HG03097 (cell line): ENCODE results near the gene FAM162A.

ENCODE experiments used
- ATAC-seq: cut with Tn5 transposase; IDR thresholded peaks from one replicate; pipeline ENCODE4 v1.9.1; 2021; ENCODE audit not compliant: unreplicated experiment, low FRiP score

The FAM162A gene

GRCh38 chr3:122382888-122383666, 905 bp upstream of the FAM162A start, which contains the start of gene MIX23:
TSS of gene MIX23 (minus strand) at chr3:122383231. CDS start at chr3:122383224, 7 bp downstream.
- ATAC-seq, result peak; percentile 30

DNA sequence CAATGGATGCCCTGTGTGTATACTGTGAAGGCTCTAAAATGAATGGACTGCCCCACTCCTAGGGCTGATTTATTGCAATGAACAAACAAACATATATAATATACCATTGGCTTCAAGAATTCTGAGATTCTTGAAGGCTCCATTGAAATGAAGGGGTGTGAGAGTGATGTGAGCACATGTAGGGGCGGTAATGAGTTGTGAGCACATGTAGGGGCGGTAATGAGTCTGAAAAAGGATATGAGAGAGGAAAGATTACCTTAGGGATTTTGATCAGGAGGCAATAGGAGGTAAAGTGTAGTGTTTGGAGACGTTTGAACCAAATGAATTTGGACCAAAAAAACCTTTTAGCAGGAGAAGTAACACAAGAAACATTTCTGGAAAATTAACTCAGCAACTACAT, 3.7 kb downstream of the FAM162A start:
- no peak for ATAC-seq

DNA sequence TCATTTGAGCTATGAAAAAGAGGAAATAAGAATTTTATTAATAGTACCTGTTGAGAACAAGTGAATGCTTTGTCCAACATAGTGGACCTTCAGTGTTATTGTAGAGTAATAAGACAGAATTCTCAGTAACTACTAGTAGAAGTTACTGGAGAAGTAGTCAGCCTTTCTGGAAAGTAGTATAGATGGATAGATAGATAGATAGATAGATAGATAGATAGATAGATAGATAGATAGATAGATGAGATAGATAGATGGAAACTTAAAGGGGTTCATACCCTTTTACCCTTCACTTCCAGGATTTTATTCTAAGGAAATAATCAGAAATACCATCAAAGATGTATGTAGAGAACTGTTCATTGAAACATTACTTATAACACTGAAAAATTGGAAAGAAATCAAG, 5.2 kb downstream of the FAM162A start:
- no peak for ATAC-seq

- ATAC-seq, result no peak
These were observed 5.9 kb downstream of the FAM162A start for GRCh38 chr3:122389892-122390291.

DNA sequence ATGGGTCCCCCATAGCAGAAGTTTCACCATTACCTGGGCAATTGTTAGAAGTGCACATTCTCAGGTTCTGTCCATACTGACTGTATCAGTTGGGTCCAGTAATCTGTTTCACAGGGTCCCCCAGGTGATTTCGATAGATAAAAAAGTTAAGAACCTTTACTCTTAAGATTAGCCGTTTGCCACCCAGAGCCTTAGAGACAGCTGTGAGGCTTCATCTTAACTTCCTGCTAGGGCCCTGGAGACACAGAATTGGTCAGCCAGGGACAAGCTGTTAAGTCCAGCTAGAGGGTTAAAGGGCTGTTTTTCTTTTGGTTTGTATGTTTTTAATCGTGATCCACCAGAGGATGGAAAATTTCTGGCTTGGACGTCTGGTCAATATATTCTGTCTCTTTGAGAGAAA, 6.7 kb downstream of the FAM162A start:
- no peak for ATAC-seq

- ATAC-seq, result no peak
These were observed 7.9 kb downstream of the FAM162A start for GRCh38 chr3:122391681-122392446.

DNA sequence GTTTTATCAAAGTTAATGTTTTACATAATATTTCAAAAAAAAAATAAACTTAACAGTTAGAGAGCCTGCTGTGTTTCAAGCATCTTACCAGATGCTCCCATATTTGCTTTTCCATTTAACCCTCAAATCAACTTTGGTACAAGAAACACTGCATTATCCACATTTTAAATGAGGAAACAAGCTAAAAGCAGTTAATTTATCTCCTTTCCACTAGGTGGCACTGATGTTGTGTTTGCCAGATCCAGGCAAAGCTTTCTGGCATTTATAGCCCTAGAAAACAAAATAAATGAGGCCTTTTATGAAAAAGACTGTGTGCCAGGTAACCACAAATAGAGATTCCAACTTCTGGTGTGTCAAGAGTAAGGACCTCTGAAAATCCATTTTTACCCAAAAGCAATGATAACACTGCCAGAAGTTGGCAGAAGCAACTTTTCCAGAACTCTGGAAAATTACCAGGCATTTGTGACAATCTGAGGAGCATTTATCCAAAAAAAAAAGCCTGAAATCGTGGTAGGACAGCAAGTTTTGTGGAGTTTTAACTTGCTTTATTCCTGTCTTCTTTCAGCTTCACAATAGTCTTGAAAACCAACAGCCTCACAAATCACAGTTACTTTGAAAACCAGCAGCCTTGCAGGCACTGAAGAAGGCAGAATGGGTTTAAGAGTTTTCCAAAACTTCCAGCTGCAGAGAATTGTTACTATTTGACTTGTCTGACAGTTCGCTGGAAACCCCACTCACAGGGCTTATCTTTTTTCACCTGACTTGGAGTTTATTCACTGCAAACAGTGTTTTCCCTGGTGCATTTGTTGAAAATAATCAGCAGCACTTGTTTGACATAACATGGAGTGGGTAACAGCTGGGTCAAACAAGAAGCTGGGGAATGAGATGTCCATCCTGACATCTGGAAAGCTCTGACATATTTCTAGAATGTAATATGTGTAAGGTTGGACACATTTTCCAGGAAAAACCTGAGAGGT, 9.2 kb downstream of the FAM162A start:
- ATAC-seq, result no peak

DNA sequence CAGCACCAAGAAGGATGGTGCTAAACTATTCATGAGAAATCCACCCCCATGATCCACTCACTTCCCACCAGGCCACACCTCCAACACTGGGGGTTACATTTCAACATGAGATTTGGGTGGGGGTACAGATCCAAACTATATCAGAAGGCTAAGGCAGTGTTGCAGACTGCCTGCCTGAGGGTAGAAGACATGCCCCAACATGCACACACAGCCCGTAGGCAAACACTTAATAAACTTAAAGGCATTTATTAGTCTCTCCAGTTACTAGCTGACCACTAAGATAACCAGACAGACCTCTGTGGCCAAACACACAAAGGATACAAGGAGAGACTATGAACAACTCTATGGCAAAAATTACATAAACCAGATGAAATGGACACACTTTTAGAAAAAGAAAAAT, 10.2 kb downstream of the FAM162A start:
- ATAC-seq, result no peak

DNA sequence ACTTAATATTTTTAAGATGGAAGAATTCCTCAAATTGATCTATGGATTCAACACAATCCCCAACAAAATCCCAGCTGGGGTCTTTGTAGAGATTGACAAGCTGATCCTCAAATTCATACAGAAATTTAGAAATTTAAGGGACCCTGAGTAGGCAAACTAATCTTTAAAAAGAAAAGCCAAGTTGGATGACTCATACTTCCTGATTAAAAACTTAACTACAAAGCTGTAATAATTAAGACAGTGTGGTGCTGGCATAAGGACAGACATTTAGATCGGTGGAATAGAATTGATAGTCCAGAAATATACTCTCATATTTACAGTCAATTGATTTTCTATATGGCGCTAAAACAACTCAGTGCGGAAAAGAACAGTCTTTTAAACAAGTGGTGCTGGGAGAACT, 11.6 kb downstream of the FAM162A start:
- no peak for ATAC-seq

DNA sequence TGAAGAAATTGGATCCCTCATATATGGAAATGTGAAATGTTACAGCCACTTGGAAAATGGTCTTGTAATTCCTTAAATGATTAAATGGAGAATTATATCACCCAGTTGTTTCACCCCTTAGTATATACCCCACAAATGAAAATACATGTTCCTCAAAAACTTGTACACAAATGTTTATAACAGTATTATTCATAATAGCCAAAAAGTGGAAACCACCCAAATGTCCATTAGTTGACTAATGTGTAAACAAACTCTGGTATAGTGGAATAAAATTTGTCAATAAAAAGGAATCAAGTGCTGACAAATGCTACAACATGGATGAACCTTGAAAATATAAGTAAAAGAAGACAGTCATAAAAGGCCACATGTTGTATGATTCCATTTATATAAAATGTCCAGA, 12.5 kb downstream of the FAM162A start:
- ATAC-seq, result no peak

- ATAC-seq, result no peak
These were observed 13.2 kb downstream of the FAM162A start for GRCh38 chr3:122397201-122397600.

- no peak for ATAC-seq
These were observed 14.9 kb downstream of the FAM162A start for GRCh38 chr3:122398920-122399319.

GRCh38 chr3:122403489-122403888, 19.5 kb downstream of the FAM162A start:
- no peak for ATAC-seq

DNA sequence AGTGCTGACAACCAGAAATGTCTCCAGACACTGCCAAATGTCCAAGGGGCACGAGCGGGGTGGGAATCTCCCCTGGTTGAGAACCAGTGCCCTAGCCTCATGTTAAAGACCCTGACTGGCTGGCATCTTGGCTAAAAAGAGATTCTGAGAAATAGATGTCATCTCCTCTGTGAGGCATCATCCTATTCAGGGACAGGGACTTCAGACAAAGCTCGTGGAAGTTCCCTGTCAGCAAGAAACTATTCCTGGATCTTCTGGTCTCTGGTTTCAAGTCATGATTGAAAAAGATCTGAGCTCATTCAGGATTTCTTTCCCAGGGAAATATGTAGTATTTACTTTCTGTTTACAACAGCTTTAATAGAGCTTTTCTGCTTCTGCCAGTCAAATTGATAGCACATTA, 21.0 kb downstream of the FAM162A start:
- ATAC-seq, result no peak

- no peak for ATAC-seq
These were observed 22.2 kb downstream of the FAM162A start for GRCh38 chr3:122406198-122406597.

DNA sequence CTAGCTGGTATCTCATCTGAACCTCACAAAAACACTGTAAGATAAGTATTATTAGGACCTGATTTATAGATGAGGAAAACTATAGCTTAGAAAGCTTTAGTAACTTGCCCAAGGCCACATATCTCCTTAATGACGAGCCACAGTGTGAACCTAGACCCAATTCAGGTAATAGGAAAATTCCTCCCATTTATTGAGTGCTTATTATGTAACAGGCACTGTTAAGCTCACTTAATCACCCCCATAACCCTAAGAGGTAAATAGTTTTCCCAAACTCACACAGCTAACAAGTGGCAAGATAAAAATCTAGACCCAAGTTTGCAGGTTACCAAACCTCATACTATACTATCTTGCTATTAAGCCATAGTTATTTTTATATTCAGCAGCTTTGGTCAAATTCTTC, 24.0 kb downstream of the FAM162A start:
- ATAC-seq, result no peak

- no peak for ATAC-seq
These were observed 25.5 kb downstream of the FAM162A start for GRCh38 chr3:122409446-122409845.

- ATAC-seq, result no peak
These were observed 26.1 kb downstream of the FAM162A start for GRCh38 chr3:122410111-122410510.

DNA sequence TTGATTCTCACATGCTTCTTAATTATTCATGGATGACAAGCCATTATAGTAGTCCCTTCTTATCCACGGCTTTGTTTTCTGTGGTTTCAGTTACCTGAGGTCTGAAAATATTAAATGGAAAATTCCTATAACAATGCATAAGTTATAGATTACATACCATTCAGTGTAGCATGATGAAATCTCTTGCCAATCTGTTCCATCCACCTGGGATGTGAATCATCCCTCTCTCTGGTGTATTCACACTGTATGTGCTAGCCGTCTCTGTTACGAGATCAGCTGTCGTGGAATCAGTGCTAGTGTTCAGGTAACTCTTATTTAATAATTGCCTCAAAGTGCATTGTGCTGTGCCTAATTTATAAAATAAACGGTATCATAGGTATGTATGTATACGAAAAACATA, 26.7 kb downstream of the FAM162A start:
- ATAC-seq, result no peak

DNA sequence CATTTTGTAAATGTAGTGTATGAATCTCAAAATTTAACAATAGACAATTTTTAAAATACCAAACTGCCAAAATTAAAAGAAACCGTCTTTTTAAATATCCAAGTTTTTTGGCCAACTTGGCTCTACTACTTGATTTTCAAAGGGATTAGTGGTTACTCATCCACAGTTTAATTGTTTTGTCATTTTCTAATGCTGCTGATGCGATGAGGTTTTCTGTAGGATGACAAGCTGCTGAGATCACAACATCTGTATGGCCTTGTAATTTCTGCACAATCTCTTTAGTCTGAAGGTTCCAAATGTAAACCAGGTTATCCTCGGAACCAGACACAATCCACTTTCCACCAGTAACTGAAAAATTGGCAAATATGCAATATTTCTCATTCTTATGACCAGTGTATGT, 30.4 kb downstream of the FAM162A start:
- ATAC-seq, result no peak
